HG02981 (cell line): ENCODE results near the gene ABCC4.

Experiments
- ATAC-seq: cut with Tn5 transposase; IDR thresholded peaks from one replicate; pipeline ENCODE4 v1.9.1; 2021; ENCODE audit warnings: mild to moderate bottlenecking, moderate library complexity; ENCODE audit not compliant: unreplicated experiment

The ABCC4 gene, protein sequence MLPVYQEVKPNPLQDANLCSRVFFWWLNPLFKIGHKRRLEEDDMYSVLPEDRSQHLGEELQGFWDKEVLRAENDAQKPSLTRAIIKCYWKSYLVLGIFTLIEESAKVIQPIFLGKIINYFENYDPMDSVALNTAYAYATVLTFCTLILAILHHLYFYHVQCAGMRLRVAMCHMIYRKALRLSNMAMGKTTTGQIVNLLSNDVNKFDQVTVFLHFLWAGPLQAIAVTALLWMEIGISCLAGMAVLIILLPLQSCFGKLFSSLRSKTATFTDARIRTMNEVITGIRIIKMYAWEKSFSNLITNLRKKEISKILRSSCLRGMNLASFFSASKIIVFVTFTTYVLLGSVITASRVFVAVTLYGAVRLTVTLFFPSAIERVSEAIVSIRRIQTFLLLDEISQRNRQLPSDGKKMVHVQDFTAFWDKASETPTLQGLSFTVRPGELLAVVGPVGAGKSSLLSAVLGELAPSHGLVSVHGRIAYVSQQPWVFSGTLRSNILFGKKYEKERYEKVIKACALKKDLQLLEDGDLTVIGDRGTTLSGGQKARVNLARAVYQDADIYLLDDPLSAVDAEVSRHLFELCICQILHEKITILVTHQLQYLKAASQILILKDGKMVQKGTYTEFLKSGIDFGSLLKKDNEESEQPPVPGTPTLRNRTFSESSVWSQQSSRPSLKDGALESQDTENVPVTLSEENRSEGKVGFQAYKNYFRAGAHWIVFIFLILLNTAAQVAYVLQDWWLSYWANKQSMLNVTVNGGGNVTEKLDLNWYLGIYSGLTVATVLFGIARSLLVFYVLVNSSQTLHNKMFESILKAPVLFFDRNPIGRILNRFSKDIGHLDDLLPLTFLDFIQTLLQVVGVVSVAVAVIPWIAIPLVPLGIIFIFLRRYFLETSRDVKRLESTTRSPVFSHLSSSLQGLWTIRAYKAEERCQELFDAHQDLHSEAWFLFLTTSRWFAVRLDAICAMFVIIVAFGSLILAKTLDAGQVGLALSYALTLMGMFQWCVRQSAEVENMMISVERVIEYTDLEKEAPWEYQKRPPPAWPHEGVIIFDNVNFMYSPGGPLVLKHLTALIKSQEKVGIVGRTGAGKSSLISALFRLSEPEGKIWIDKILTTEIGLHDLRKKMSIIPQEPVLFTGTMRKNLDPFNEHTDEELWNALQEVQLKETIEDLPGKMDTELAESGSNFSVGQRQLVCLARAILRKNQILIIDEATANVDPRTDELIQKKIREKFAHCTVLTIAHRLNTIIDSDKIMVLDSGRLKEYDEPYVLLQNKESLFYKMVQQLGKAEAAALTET (N-terminal part only)

DNA sequence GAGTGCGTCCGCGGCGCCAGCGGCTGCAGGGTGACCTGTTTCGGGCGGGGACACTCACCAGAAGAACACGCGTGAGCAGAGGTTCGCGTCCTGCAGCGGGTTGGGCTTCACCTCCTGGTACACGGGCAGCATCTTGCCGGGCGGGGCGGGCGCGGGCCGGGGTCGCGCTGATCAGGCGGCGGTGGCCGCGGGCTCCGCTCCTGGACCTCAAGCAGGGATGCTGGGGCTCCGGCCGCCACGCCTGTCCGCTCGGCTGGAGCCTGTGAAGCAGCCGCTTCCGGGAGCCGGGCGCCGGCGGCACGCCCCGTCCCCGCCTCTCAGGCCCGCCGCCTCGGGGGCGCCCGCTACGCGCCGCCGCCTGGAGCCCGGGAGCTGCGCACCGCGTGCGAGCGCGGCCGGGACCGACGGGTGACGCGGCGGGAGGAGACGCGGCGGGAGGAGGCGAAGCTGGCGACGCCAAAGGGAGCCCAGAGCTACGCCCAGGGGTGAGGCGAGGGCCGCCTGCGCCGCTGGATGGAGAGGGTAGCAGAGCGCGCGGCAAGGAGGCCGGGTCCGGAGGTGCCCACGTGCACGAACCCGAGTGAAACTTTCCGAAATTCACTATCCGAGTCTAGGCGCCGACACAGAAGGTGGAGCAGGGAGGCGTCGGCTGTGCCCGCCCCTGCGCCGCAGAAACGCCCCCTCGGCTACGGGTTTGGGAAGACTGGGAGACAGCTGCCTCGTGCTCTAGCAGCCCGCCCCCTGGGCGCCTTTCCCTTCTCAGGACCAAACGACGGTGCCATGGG lies at the start of gene ABCC4:
Gene ABCC4, minus strand, starts transcription at position 269 of the 785 bp plus-strand sequence. Its CDS starts 137 bp downstream, at position 132.
- ATAC-seq = peak; percentile 78

DNA sequence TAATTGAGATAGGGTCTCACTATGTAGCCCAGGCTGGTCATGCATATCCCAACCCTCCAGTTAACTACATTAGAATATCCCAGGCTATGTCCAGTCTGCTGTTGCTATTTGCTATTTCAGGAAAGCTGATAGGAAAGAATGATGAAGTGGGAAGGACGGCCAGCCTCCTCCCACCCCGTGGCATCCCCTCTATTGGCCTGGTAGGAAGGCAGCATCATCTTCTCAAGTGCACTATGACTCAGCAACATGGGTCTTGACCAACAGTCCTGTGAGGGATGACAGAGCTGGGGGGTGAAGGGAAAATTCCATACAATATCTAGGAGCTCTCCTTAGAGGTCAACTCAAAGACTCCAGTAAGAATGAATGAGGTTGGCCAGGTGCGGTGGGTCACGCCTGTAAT lies 48.0 kb upstream of the ABCC4 start:
- ATAC-seq = no peak

DNA sequence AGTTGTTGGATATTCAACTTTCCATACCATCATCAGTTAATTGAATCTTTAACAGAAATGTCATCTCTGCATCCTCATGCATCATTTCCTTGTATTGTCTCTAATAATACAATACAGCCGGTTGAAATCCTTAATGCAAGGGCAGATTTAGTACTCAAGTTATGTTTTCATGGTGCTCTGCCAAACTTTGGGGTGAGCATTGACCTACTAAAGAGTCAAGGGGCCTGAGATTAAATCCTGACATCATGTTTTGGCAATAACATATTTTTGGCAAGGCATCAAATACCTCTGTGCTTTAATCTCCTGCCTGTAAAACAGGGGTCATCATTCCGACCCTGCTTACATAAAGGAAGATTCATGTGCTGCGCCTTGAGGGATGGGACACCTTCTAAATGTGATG lies 42.7 kb upstream of the ABCC4 start:
- ATAC-seq = no peak

DNA sequence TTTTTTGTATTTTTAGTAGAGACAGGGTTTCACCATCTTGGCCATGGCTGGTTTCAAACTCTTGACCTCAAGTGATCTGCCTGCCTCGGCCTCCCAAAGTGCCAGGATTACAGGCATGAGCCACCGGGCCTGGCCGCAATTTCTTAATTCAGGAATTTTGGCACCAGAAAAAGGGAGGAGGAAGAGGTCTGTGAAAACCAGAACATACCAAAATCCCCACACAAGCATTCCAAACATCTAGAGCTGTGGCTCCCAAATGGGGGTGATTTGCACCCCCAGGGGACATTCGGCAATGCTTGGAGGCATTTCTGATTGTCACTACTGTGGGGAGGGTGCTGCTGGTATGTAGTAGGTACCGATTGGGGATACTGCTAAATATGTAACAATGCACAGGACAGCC lies 40.2 kb upstream of the ABCC4 start:
- ATAC-seq = no peak

DNA sequence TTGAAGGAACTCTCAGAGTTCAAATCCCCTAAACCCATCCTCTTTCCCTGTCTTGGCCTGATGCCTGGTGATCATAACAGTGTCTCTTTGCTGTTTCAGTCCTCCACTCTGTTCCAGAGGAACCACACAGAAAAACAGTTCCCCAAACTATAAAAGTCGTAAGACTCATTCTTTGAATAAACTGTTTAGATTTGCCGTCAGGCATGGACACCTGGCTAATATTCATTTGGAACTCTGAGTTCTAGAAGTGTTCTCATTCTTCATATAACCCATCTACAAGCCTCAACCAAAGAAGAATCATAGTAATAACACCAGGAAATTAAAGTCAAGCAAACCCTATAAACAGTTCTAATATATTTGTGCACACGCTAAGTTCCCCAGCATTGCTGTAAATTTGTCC lies 37.7 kb upstream of the ABCC4 start:
- no peak for ATAC-seq

DNA sequence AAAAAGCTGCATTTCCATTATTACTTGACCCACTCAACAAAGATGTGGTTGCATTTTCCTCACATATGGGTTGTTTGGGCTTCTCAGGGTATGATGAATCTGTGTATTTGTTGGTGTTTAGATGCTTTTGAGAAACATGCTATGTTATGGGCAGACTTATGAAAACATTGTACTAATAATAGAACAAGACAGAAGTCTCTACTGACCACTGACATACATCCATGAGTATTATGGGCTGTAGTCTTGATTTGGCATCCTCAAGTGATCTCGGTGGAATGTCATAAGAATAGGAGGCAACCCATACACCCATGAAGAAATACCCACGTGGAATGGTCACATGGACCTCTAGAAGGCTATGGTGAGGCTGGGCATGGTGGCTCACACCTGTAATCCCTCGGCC lies 36.3 kb upstream of the ABCC4 start:
- ATAC-seq = no peak

DNA sequence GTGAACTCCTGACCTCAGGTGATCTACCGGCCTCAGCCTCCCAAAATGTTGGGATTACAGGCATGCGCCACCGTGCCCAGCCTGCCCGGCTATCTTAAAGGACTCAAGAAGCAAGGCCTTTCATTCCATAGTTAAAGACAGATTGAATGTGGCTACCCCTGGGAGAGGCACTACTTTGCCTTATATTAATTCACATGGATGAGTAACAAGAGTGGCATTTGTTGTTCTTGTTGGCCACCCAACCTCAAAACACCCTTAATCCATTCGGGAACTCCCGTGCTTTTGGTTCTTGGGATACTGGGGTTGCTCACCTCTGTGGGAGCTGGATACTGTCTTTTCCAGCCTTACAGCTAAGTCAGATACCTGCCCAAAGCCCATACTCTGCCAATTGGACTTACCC lies 34.4 kb upstream of the ABCC4 start:
- ATAC-seq = no peak

DNA sequence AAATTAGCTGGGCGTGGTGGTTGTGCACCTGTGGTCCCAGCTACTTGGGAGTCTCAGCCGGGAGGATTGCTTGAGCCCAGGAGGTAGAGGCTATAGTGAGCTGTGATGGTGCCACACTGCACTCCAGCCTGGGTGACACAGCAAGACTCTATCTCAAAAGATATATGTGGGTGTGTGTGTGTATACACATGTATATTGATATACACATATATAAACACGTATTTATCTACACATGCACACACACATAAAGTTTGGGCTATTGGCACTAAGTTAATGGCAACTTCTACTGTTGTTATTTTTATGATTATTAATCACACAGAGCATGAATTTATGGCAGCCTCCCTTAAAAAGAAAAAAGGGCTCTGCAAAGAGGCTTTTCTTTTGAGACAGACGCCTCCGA lies 27.1 kb upstream of the ABCC4 start:
- no peak for ATAC-seq

DNA sequence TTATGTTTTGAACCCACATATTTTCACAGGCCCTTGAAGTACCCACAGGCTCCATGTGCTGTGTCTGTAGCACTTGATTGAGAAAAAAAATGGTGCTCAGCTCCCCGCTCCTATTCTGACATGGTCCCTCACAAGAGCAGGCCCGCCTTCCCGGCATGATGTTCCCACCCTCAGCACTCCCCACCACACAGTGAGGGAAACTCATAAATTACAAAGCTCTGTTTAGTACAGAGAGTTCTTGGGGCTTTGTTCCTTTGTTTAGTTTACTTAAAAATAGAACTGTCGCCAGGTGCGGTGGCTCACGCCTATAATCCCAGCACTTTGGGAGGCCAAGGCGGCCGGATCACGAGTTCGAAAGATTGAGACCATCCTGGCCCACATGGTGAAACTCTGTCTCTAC lies 25.9 kb upstream of the ABCC4 start:
- ATAC-seq = no peak

DNA sequence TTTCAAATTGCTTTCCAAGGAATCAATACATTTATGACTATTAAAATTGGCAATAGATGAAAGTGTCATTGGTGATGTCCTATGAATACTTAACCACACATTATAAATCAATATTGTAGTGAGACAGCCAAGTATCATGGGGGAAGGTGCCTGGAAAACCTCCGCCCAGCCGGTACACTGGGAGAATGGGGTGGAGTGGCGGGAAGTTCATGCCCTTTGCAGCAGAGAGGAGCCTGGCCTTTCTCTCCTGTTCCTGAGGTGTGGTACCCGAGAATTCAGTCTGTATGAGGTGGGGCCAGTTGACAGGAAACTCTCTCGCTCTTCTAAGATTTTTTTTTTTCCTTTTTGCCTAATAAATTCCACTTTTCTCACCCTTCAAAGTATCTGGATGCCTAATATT lies 25.4 kb upstream of the ABCC4 start:
- ATAC-seq = no peak

DNA sequence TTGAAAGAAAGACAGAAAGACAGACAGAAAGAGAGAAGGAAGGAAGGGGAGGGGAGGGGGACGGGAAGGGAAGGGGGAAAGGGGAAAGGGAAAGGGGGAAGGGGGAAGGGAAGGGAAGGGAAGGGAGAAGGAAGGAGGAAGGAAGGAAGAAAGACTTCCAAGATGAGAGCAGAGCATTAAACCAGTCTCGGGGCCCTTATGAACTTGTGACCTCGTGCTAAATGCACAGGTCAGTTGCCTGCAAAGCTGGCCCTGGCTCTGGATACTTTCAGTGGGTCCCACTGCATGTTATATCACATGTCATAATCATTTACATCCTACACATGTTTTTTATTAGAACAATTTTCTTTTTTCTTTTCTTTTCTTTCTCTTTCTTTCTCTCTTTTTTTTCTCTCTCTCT lies 24.2 kb upstream of the ABCC4 start:
- no peak for ATAC-seq

DNA sequence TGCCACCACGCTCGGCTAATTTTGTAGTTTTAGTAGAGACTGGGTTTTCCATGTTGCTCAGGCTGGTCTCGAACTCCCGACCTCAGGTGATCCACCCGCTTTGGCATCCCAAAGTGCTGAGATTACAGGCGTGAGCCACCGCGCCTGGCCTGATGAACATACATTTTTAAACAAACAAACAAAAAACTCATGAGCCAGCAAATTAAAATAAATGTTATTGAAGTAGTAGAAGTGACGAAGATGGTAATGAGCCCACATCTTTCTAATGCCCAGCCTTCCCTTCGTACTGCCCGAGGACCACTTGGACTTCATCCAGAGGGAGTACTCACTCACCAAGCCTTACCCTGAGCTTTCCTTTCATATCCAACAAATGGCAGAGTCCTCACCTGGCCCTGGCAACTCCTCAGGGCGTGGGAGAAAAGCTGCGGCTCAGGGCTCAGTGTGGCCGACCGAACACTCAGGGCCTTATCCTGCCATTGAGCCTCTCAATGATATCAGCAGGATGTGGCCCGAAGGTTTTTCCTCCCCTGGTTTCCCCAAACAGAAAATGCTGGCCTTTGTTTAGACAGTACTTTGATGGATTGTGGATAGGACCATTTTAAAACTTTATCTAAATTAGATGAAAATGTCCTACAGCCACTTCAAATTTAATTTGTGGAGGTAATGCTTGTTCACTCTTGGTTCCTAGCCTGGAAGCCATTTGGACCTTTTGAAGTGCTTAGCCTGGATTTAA lies 22.8 kb upstream of the ABCC4 start:
- ATAC-seq = no peak

DNA sequence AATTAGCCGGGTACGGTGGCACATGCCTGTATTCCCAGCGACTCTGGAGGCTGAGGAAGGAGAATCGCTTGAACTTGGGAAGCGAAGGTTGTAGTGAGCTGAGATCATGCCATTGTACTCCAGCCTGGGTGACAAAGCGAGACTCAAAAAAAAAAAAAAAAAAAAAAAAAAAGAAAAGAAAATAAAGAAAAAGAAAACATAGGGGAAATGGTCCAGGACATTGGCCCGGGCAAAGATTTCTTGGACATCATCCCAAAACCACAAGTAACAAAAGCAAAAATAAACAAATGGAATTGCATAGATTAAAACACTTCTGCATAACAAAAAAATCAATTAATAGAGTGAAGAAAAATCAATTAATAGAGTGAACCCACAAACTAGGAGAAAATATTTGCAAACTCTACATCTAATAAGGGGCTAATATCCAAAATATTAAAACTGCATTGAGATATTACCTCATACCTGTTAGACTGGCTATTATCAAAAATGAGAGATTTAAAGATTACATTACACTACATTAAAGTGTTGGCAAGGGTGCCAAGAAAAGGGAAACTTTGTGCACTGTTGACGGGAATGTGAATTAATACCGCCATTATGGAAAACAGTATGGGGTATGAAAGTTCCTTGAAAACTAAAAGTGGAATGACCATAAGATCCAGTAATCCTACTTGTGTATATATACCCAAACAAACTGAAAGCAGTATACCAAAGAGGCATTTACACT lies 18.5 kb upstream of the ABCC4 start:
- ATAC-seq = no peak

DNA sequence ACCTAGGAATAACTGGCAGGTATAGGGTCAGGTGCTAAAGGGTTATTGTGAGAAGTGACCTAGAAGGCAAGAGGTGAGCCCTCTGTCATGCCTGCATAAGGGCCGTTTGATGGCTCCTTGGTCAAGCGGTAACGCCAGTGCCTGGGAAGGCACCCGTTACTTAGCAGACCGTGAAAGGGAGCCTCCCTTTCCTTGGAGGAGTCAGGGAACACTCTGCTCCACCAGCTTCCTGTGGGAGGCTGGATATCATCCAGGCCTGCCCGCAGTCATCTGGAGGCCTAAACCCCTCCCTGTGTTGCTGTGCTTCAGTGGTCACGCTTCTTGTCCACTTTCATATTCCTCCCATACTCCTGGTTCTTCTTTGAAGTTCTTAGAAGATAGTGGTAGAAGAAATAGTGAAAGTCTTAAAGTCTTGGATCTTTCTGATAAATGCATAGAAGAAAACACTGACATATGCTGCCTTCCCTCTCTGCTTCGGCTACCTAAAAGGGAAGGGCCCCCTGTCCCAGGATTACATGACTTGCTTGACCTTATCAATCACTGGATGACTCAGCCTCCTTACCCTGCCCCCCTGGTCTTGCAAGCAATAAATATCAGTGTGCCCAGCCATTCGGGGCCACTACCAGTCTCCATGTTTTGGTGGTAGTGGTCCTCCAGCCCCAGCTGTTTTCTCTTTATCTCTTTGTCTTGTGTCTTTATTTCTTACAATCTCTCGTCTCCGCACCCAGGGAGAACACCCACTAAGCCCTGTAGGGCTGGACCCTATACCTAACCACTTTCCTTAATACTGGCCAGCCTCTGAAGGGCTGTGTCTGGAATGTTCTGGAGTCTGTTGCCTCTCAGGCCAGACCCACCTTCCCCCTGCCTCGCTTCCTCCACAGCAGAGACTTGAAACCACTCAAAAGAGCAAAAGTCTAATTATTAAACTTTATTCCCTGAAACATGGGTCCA lies 16.1 kb upstream of the ABCC4 start:
- ATAC-seq = no peak

DNA sequence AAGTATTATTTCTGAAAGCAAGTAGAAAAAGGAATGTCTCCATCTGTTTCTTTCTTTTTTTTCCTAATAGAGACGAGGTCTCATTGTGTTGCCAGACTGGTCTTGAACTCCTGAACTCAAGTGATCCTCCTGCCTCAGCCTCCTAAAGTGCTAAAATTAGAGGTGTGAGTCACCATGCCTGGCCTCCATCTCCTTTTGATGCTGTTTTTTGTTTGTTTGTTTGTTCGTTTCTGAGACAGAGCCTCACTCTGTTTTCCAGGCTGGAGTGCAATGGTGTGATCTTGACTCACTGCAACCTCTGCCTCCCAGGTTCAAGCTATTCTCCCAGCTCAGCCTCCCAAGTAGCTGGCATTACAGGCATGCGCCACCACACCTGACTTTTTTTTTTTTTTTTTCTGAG lies 14.5 kb upstream of the ABCC4 start:
- no peak for ATAC-seq

DNA sequence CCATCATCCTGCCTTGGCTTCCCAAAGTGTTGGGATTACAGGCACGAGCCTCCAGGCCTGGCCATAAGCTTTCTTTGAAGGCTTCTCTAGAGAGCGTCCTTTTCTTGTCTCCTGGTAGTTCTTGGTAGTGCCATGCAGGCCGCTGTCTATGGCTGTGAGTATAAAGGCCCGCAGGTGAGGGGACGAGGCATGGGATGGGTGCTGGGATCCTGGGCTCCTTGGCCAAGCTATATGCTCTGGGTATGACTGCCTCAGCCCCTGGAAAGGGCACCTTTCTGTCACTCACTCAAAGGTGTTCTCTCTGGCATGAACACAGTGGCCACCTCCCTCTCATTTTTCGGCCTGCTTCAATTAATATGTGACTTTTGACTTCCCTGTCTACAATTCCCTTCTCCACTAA lies 6.3 kb upstream of the ABCC4 start:
- no peak for ATAC-seq

DNA sequence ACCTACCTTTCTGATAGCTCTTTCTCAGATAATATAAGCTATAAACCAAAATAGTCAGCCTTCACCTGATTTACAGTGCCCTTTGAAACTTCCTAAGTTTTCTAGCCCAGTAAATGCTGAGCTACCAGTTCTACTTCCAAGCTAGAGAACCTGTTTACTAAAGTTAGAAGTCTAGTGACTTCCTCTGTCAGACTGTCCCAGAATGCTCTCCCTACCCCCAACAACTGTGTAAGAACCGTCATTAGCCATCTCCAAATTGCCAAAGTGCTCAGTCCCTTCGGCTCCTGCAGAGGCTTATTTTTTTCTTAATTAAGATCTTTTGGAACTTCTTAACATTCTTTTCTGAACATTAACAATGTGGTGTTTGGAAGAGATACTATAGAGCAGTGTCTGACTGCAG lies 3.2 kb upstream of the ABCC4 start:
- ATAC-seq = no peak

DNA sequence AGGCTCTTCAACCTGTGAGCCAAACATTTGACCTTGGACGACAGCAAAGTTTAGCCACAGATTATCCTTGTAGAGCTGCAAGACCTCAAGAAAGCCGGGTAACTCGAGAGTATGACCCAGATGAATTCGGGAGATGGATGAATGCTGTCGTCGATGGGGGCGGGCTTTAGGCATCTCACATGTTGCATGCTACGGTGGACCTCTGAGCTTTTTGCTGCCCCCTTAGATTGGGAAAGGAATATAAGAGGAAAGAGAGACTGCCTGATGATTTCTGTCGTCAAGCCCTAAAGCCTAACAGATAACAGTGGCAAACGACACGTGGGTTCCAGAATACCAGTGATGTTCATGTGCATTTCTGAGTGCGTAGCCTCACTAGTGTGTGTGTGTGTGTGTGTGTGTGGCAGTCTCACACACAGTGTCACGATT lies 730 bp upstream of the ABCC4 start:
- peak; percentile 4 for ATAC-seq
